ENCODE results near the gene TECRL. TPM values are rescaled to one million over a fixed set of nuclear protein-coding genes. Genes with fewer than 3 reads are reported as not detected.

Gene TECRL
- total RNA-seq, 4 donors from 2014 or later = not detected

DNA sequence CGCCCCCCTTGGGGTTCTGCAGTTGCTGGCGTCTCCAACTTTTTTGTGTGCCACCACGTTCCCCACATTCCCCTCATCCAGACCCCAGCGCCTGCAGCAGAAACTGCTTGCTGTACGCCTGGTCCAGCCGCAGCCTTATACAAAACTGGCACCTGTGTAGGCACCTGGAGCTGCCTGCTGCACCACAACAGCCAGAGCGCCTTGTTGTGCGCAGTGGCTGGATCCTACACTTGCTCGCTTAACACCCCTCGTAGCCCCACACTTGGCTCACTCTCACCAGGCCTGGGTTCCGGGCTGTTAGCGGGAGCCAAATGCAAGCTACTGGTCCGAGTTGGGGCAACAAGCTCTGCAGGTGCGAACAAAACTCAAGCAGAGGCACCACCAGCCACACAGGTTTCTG lies 136.8 kb downstream of the TECRL start:
- intact Hi-C loops (cut with DNase I) = no loop called here
- no peaks in the 10 kb centered on the region for H3K4me1 ChIP-seq
- no peak overlapping the region for H3K27ac ChIP-seq
- H3K9me3 ChIP-seq = no peaks in the 10 kb centered on the region
- 90 to 91% methylated on average over 10 to 11 of the region's 14 CpGs for WGBS, 2 donors
- H3K27me3 ChIP-seq = no peaks in the 10 kb centered on the region
- TF ChIP-seq, protein P1, sequence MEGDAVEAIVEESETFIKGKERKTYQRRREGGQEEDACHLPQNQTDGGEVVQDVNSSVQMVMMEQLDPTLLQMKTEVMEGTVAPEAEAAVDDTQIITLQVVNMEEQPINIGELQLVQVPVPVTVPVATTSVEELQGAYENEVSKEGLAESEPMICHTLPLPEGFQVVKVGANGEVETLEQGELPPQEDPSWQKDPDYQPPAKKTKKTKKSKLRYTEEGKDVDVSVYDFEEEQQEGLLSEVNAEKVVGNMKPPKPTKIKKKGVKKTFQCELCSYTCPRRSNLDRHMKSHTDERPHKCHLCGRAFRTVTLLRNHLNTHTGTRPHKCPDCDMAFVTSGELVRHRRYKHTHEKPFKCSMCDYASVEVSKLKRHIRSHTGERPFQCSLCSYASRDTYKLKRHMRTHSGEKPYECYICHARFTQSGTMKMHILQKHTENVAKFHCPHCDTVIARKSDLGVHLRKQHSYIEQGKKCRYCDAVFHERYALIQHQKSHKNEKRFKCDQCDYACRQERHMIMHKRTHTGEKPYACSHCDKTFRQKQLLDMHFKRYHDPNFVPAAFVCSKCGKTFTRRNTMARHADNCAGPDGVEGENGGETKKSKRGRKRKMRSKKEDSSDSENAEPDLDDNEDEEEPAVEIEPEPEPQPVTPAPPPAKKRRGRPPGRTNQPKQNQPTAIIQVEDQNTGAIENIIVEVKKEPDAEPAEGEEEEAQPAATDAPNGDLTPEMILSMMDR (IDR thresholded peaks at IDR 0.05) = no peak
- TF ChIP-seq POLR2A (IDR thresholded peaks at IDR 0.05) = no peak
- H3K36me3 ChIP-seq = no peaks in the 10 kb centered on the region
- H3K4me3 ChIP-seq = no peak overlapping the region
- no peak for DNase-seq

DNA sequence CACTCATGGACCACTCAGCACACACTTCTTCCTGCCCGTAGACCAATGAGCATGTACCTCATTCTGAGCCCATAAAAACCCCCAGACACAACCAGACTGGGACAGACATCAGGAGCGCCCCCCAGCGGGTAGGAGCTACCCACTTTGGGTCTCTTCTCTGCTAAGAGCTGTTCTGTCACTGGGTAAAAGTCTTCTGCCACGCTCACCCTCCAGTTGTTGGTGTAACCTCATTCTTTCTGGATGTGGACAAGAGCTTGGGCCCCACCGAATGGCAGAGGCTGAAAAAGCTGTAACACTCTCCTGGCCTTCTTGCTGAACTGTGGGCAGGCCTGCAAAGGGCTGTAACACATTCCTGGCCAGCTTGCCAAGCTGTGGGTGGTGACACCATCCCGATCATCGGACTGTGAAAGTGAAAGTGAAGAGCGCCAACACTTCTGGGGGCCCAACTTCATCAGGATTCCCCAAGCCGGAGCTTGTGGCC lies 137.6 kb downstream of the TECRL start:
- no peak for DNase-seq

DNA sequence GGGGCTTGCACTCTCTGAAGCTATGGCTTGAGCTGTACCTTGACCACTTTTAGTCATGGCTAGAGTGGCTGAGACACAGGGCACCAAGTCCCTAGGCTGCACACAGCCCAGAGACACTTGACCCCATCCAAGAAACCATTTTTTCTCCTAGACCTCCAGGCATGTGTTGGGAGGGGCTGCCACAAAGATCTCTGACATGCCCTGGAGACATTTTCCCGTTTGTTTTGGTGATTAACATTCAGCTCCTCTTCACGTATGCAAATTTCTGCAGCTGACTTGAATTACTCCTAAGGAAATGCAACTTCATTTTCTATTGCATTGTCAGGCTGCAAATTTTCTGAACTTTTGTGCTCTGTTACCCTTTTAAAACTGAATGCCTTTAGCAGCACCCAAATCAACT lies 142.6 kb downstream of the TECRL start:
- Histone ChIP-seq H3K27ac (no peak overlapping the region), H3K27me3 (no peaks in the 10 kb centered on the region), H3K36me3 (no peaks in the 10 kb centered on the region), H3K4me3 (no peak overlapping the region), H3K9me3 (no peaks in the 10 kb centered on the region), H3K4me1 (no peaks in the 10 kb centered on the region)
- no peak for DNase-seq
- intact Hi-C loops (cut with DNase I) = no loop called here
- WGBS, 2 donors = 30 to 69% methylated on average over 2 of the region's 2 CpGs
- TF ChIP-seq POLR2A (IDR thresholded peaks at IDR 0.05) = no peak
- TF ChIP-seq, protein P1 (IDR thresholded peaks at IDR 0.05) = no peak

More for the DNA sequence above, 137.6 kb downstream of the TECRL start:
- Histone ChIP-seq H3K27me3 (no peaks in the 10 kb centered on the region), H3K4me3 (peak overlapping the region in 1 of 4 donors; percentile 40), H3K4me1 (no peaks in the 10 kb centered on the region), H3K9me3 (no peaks in the 10 kb centered on the region), H3K27ac (no peak overlapping the region), H3K36me3 (no peaks in the 10 kb centered on the region)
- TF ChIP-seq, protein P1 (IDR thresholded peaks at IDR 0.05) = no peak
- no peak for TF ChIP-seq POLR2A (IDR thresholded peaks at IDR 0.05)
- intact Hi-C loops (cut with DNase I) = no loop called here
- WGBS, 2 donors = 72 to 75% methylated on average over 8 to 9 of the region's 9 CpGs

DNA sequence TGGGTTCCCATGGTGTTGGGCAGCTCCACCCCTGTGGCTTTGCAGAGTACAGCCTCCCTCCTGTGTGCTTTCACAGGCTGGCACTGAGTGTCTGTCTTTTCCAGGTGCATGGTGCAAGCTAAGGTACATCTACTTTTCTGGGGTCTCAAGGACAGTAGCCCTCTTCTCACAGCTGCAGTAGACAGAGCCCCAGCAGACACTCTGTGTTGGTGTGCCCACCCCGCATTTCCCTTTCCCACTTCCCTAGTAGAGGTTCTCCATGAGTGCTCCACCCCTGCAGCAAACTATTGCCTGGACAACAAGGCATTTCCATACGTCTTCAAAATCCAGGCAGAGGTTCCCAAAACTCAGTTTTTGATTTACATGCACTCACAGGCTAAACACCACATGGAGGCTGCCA lies 143.0 kb downstream of the TECRL start:
- Histone ChIP-seq H3K4me3 (no peak overlapping the region), H3K27me3 (no peaks in the 10 kb centered on the region), H3K36me3 (no peaks in the 10 kb centered on the region), H3K9me3 (no peaks in the 10 kb centered on the region), H3K4me1 (no peaks in the 10 kb centered on the region), H3K27ac (no peak overlapping the region)
- intact Hi-C loops (cut with DNase I) = no loop called here
- WGBS, 2 donors = 81 to 90% methylated on average over 1 to 2 of the region's 2 CpGs
- no peak for DNase-seq
- TF ChIP-seq, protein P1 (IDR thresholded peaks at IDR 0.05) = no peak
- TF ChIP-seq POLR2A (IDR thresholded peaks at IDR 0.05) = no peak

DNA sequence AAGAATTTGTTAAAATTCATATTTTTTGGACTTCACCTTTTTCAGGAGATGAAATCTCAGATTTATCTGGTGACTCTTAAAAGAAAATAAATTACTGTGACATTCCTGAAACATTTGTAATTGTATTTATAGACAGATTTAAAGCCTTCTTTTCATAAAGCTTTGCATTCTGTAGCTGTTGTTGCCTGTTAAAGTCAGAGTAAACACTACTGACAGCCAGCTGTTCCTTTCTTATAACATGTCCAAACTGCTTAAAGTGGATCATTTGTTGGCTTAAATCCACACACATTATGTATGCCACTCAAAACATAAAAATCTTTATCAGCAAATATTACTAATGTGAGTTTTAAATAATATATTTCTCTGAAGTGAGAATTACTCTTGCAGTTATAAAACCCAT lies 157.5 kb downstream of the TECRL start:
- no peak for TF ChIP-seq POLR2A (IDR thresholded peaks at IDR 0.05)
- TF ChIP-seq, protein P1 (IDR thresholded peaks at IDR 0.05) = no peak
- intact Hi-C loops (cut with DNase I) = no loop called here
- DNase-seq = no peak
- Histone ChIP-seq H3K27ac (no peak overlapping the region), H3K9me3 (no peaks in the 10 kb centered on the region), H3K4me1 (no peaks in the 10 kb centered on the region), H3K36me3 (no peaks in the 10 kb centered on the region), H3K27me3 (no peaks in the 10 kb centered on the region), H3K4me3 (no peak overlapping the region)

Data from esophagus squamous epithelium (tissue), 5 donors.